D341Med (cell line): ENCODE results near the gene CDT1.
"Not testable (repeated sequence)": the region's sequence is repeated elsewhere in the genome, so short reads cannot be mapped to it uniquely, and the experiment has no call there.

Experiments used
- DNase-seq: peaks from one replicate; pipeline ENCODE4 v3.0.0; 2012; ENCODE audit warnings: low spot score

Gene CDT1

GRCh38 chr16:88783391-88784073 lies 20.1 kb upstream of the CDT1 start:
- no peak for DNase-seq

- DNase-seq = peak; percentile 75
Measured at GRCh38 chr16:88784074-88784855, 19.3 kb upstream of the CDT1 start.

GRCh38 chr16:88784856-88785105 lies 18.8 kb upstream of the CDT1 start:
- no peak for DNase-seq

- peak; percentile 88 for DNase-seq
Measured at GRCh38 chr16:88785106-88785924, 18.3 kb upstream of the CDT1 start, which contains the start of gene PIEZO1. TSS of gene PIEZO1 (minus strand) at chr16:88785220. CDS start at chr16:88784964, 256 bp downstream.

- no peak for DNase-seq
Measured at GRCh38 chr16:88787579-88788314, 15.8 kb upstream of the CDT1 start.

- DNase-seq = not testable (repeated sequence)
Measured at GRCh38 chr16:88788749-88789148, 14.8 kb upstream of the CDT1 start.

- DNase-seq = no peak
Measured at GRCh38 chr16:88789594-88789993, 14.0 kb upstream of the CDT1 start.

GRCh38 chr16:88790312-88791211 lies 13.0 kb upstream of the CDT1 start:
- no peak for DNase-seq

GRCh38 chr16:88792078-88792550 lies 11.5 kb upstream of the CDT1 start:
- DNase-seq = no peak

- no peak for DNase-seq
Measured at GRCh38 chr16:88792668-88793250, 10.8 kb upstream of the CDT1 start.

GRCh38 chr16:88793251-88793954 lies 10.2 kb upstream of the CDT1 start:
- DNase-seq = no peak

- no peak for DNase-seq
Measured at GRCh38 chr16:88796278-88796677, 7.3 kb upstream of the CDT1 start.

GRCh38 chr16:88798073-88798472 lies 5.5 kb upstream of the CDT1 start:
- no peak for DNase-seq

GRCh38 chr16:88798772-88799455 lies 4.7 kb upstream of the CDT1 start:
- no peak for DNase-seq

GRCh38 chr16:88799569-88800276 lies 3.9 kb upstream of the CDT1 start:
- DNase-seq = no peak

- no peak for DNase-seq
Measured at GRCh38 chr16:88800277-88800592, 3.4 kb upstream of the CDT1 start.

GRCh38 chr16:88804173-88804551 lies 573 bp downstream of the CDT1 start:
- DNase-seq = no peak

GRCh38 chr16:88804552-88805339 lies 1.2 kb downstream of the CDT1 start:
- no peak for DNase-seq
